KOPT-K1 (cell line): ENCODE measurements around the gene DLL3.

Source experiments
- H3K27ac ChIP-seq: fragments of 200-600 bp; sonication (generic); 2 replicates; pipeline ENCODE4 v1.5.1; 2016; ENCODE audit warnings: antibody characterized with exemption, mild to moderate bottlenecking, low read depth, low read length; ENCODE audit not compliant: poor library complexity, severe bottlenecking
- H3K36me3 ChIP-seq: fragments of 200-600 bp; sonication (generic); 2 replicates; pipeline ENCODE4 v1.5.1; 2017; ENCODE audit warnings: antibody characterized with exemption, mild to moderate bottlenecking, low read length, moderate library complexity; ENCODE audit not compliant: insufficient read depth
- H3K9me3 ChIP-seq: fragments of 200-600 bp; sonication (generic); 2 replicates; pipeline ENCODE4 v1.5.1; 2017; ENCODE audit warnings: antibody characterized with exemption, low read length, mild to moderate bottlenecking; ENCODE audit not compliant: insufficient read depth, poor library complexity, severe bottlenecking

DLL3 gene

DNA sequence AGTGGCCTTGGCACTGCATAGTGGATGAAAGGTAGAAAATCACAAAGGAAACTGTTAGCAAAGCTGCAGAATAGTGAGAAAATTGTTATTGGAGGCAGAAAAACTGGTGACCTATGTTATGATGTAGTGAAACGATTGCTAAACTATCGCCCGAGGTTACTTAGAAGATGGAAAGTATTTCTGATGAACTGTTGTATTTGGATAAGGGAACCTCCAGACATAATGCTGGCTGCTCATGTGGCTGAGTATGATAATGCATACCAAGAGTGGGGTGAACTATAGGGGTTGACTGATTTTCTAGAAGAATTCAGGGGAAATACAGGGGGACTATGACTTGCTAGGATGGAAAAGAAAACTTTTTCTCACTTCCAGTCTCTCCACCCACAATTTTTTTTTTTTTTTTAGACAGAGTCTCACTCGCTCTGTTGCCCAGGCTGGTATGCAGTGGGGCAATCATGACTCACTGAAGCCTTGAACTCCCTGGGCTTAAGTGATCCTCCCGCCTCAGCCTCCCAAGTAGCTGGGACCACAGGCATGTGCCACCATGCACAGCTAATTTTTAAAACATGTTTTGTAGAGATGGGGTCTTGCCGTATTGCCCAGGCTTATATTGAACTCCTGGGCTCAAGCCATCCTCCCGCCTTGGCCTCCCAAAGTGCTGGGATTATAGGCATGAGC lies 45.6 kb downstream of the DLL3 start:
- Histone ChIP-seq H3K36me3 (no peaks in the 10 kb centered on the region), H3K27ac (no peak overlapping the region)

DNA sequence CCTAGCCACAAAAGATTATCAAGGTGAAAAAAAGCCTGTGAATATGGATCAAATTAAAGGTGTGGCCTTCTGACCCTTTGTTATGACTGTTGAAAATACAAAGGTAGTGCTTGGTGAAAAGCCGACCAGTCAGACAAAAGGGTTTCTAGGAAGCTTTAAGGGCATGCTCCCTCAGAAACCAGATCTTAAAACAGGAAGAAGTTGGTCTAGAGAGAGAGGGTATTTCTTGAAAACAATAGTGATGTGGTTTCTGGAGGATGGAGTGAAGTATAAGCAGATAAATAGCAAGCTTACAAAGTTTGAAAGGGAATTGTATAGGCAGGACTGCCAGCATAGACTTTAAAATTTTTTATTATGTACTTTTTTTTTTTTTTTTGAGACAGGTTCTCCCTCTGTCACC lies 46.2 kb downstream of the DLL3 start:
- H3K27ac ChIP-seq, result no peak overlapping the region
- H3K36me3 ChIP-seq, result no peaks in the 10 kb centered on the region

More for the DNA sequence above, 45.6 kb downstream of the DLL3 start:
- no peaks in the 10 kb centered on the region for H3K9me3 ChIP-seq

DNA sequence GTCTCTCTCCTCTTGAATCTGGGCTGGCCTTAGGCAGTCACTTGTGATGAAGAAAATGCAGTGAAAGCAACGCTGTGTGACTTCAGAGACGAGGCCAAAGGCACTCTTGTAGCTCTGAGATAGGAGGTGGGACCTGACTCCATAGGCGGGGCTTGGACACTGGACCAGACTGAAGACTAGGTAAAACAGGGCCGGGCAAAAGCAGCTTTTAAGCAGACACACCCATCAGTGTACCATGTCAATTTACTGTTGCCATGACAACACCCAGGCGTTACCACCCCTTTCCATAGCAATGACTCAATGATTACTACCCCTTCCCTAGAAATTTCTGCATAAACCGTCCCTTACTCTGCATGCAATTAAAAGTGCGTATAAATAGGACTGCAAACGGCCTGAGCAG lies 47.9 kb downstream of the DLL3 start:
- H3K9me3 ChIP-seq, result no peaks in the 10 kb centered on the region
- no peak overlapping the region for H3K27ac ChIP-seq
- H3K36me3 ChIP-seq, result no peaks in the 10 kb centered on the region

More for the DNA sequence above, 46.2 kb downstream of the DLL3 start:
- no peaks in the 10 kb centered on the region for H3K9me3 ChIP-seq

DNA sequence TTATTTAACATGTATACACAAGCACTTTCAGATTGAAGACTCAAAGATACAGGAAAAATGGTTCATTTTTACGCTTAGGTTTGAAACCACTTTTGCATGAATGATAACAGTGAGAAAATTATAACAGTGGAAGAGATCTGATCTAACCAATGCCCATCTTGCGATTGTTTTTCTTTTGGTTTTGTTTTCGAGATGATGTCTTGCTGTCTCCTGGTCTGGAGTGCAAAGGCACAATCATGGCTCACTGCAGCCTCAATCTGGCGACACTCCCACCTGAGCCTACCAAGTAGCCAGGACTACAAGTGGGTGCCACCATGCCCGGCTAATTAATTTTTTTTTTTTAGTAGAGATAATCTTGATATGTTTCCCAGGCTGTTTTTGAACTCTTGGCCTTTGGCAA lies 51.5 kb downstream of the DLL3 start:
- no peaks in the 10 kb centered on the region for H3K36me3 ChIP-seq
- no peaks in the 10 kb centered on the region for H3K9me3 ChIP-seq
- no peak overlapping the region for H3K27ac ChIP-seq

DNA sequence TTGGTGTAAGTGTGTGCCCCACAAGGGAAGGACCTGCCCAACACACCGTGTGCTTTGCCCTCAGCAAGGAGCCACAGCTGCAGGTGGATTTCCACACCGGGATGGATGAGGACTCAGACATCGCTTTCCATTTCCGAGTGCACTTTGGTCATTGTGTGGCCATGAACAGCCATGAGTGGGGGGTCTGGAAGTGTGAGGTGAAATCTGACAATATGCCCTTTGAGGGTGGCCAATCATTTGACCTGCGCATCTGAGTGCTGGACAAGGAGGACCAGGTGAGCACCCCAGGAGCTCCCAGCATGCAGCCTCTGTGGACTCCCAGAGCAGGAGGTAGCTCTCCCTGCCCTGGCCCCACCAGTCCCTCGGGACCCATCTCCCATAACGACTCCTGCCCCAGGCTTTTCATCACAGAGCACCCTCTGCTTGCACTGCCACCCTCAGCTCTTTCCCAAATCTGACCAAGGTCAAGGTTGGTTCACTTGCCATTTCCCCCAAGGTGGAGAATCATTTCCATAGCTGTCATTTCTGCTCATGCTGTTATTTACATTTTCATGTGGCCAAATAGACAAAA lies 54.4 kb downstream of the DLL3 start:
- H3K36me3 ChIP-seq, result no peaks in the 10 kb centered on the region
- H3K27ac ChIP-seq, result no peak overlapping the region
- no peaks in the 10 kb centered on the region for H3K9me3 ChIP-seq

DNA sequence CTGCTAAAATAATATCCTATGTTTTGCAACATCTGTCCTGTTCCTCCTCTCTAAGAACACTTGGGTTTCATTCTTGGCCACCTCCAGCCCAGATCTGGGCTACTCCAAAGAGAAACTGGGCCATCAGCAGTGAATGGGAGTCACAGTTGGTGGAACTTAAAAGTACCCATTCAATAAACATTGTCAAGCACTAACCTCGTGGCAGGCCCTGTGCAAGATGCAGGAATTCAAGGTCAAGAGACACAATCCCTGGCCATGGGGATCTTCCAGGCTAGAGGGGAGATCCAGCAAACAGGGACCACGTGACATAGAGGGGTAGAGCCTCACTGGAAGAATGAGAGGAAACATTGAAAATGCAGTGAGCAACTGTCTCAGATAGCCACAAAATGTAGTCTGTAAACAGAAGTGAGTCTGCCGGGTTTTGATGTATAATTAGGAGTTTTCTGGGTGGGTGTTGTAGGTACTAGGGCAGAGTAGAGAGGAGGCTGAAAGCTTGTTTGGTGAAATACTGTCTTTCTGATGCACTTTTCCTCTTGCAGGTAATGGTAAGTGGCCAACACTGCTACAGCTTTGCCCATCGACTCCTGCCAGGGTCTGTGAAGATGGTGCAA lies 56.1 kb downstream of the DLL3 start:
- H3K9me3 ChIP-seq, result no peaks in the 10 kb centered on the region
- no peak overlapping the region for H3K27ac ChIP-seq
- H3K36me3 ChIP-seq, result no peaks in the 10 kb centered on the region

DNA sequence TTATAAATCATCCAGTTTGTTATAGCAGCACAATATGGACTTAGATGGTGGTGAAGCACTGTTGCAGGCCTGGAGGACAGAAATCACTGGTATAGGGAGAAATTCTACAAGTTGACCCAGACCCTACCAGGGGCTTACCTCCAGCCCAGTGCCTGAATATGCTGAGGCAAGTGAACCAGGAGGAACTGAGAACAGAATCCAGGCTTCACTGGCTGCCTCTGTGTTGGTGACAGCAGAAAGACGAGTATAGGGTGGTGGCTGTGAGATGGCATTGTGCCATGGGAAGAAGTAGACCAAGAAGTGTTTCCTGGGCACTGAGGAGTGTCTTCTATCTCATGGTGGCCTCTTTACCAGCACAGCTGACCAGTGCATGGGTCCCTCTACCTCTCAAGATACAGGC lies 57.1 kb downstream of the DLL3 start:
- no peaks in the 10 kb centered on the region for H3K36me3 ChIP-seq
- no peaks in the 10 kb centered on the region for H3K9me3 ChIP-seq
- H3K27ac ChIP-seq, result no peak overlapping the region
